Amniotic stem cell (primary cell): ENCODE data around the gene PARP11.

Experiments
- DNase-seq: peaks from one replicate; lab custom pipeline; 2025; lab: John Stamatoyannopoulos, UW

Gene PARP11

GRCh38 chr12:3821441-3821840 lies 51.8 kb downstream of the PARP11 start:
- no peak for DNase-seq

GRCh38 chr12:3820122-3820521 lies 53.1 kb downstream of the PARP11 start:
- no peak for DNase-seq

GRCh38 chr12:3816266-3816665 lies 56.9 kb downstream of the PARP11 start:
- no peak for DNase-seq

GRCh38 chr12:3815094-3815766 lies 58.0 kb downstream of the PARP11 start:
- DNase-seq = no peak

GRCh38 chr12:3810540-3810939 lies 62.7 kb downstream of the PARP11 start:
- no peak for DNase-seq

GRCh38 chr12:3810016-3810370 lies 63.2 kb downstream of the PARP11 start:
- no peak for DNase-seq

GRCh38 chr12:3809357-3810015 lies 63.7 kb downstream of the PARP11 start:
- no peak for DNase-seq

GRCh38 chr12:3805077-3805476 lies 68.1 kb downstream of the PARP11 start:
- DNase-seq = no peak

GRCh38 chr12:3803865-3804472 lies 69.2 kb downstream of the PARP11 start:
- DNase-seq = peak; percentile 17

- DNase-seq = no peak
Measured at GRCh38 chr12:3802721-3803120, 70.5 kb downstream of the PARP11 start.

- DNase-seq = no peak
Measured at GRCh38 chr12:3797531-3798048, 75.6 kb downstream of the PARP11 start.

- no peak for DNase-seq
Measured at GRCh38 chr12:3795492-3796133, 77.6 kb downstream of the PARP11 start.

GRCh38 chr12:3795066-3795465 lies 78.1 kb downstream of the PARP11 start:
- DNase-seq = no peak

GRCh38 chr12:3792623-3793288 lies 80.4 kb downstream of the PARP11 start:
- DNase-seq = no peak

- DNase-seq = no peak
Measured at GRCh38 chr12:3791256-3791874, 81.8 kb downstream of the PARP11 start.

GRCh38 chr12:3790642-3791041 lies 82.6 kb downstream of the PARP11 start:
- DNase-seq = no peak

GRCh38 chr12:3789838-3790237 lies 83.4 kb downstream of the PARP11 start:
- no peak for DNase-seq

- peak; percentile 25 for DNase-seq
Measured at GRCh38 chr12:3777206-3777809, 95.9 kb downstream of the PARP11 start.

- no peak for DNase-seq
Measured at GRCh38 chr12:3775385-3776035, 97.7 kb downstream of the PARP11 start.

- no peak for DNase-seq
Measured at GRCh38 chr12:3772380-3772779, 100.8 kb downstream of the PARP11 start.

- no peak for DNase-seq
Measured at GRCh38 chr12:3771853-3772252, 101.3 kb downstream of the PARP11 start.
